ENCODE results near the gene KBTBD12. TPM values are rescaled to one million over a fixed set of nuclear protein-coding genes. Genes with fewer than 3 reads are reported as not detected.

Gene KBTBD12
- total RNA-seq, 1 donor from 2014 or later = not detected

DNA sequence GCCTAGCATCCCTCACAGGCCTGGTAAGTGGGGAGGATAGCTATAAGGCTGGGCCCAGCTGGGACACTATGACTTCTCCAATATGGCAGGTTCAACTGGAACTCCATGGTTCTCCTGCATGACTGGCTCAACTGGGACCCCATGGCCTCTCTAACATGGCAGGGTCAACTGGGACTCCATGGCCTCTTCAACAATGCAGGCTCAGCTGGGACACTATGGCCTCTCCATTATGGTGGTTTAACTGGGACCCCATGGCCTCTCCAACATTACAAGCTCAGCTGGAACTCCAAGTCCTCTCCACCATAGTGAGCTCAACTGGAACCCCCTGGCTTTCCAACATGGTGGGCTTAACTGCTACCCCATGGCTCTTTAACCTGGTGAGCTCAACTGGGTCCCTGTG, 79.0 kb downstream of the KBTBD12 start:
- H3K4me1 Mint-ChIP-seq (ENCODE audit: low read depth) = no peaks in the 10 kb centered on the region
- no peak for DNase-seq (ENCODE audit: low spot score)
- no peak overlapping the region for H3K27ac Mint-ChIP-seq (ENCODE audit: unreplicated experiment)
- H3K27me3 Mint-ChIP-seq (ENCODE audit: low read depth) = no peaks in the 10 kb centered on the region
- H3K9me3 Mint-ChIP-seq (ENCODE audit: low read depth) = peaks cover 3% of the 10 kb centered on the region
- H3K4me3 Mint-ChIP-seq (ENCODE audit: unreplicated experiment) = no peak overlapping the region
- no peak for TF ChIP-seq CTCF (IDR thresholded peaks at IDR 0.05)
- H3K36me3 Mint-ChIP-seq (ENCODE audit: low read depth) = no peaks in the 10 kb centered on the region

DNA sequence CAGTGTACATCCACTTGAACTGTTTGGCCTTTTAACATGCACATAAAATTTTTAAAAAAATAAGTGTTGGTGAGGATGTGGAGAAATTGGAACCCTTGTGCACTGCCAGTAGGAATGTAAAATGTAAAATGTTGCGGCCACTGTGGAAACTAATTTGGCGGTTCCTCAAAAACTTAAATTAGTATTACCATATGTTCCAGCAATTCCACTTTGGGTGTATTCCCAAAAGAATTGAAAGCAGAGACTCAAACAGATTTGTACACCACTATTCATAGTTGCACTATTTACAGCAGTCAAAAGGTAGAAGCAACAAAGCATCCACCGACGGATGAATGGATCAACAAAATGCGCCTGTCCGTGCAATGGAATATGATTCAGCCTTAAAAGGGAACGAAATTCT, 82.0 kb downstream of the KBTBD12 start:
- no peak for TF ChIP-seq CTCF (IDR thresholded peaks at IDR 0.05)
- H3K36me3 Mint-ChIP-seq (ENCODE audit: low read depth) = peaks cover 2% of the 10 kb centered on the region
- no peaks in the 10 kb centered on the region for H3K4me1 Mint-ChIP-seq (ENCODE audit: low read depth)
- no peak overlapping the region for H3K4me3 Mint-ChIP-seq (ENCODE audit: unreplicated experiment)
- peaks cover 14% of the 10 kb centered on the region for H3K27me3 Mint-ChIP-seq (ENCODE audit: low read depth)
- H3K9me3 Mint-ChIP-seq (ENCODE audit: low read depth) = peaks cover 12% of the 10 kb centered on the region
- DNase-seq (ENCODE audit: low spot score) = no peak
- no peak overlapping the region for H3K27ac Mint-ChIP-seq (ENCODE audit: unreplicated experiment)

GRCh38 chr3:127997961-127998360, 82.9 kb downstream of the KBTBD12 start:
- Mint-ChIP-seq H3K27ac (ENCODE audit: unreplicated experiment) (no peak overlapping the region), H3K9me3 (ENCODE audit: low read depth) (peaks cover 12% of the 10 kb centered on the region), H3K27me3 (ENCODE audit: low read depth) (peaks cover 20% of the 10 kb centered on the region), H3K4me3 (ENCODE audit: unreplicated experiment) (no peak overlapping the region), H3K4me1 (ENCODE audit: low read depth) (no peaks in the 10 kb centered on the region), H3K36me3 (ENCODE audit: low read depth) (peaks cover 2% of the 10 kb centered on the region)
- DNase-seq (ENCODE audit: low spot score) = no peak
- no peak for TF ChIP-seq CTCF (IDR thresholded peaks at IDR 0.05)

GRCh38 chr3:127998596-127998995, 83.6 kb downstream of the KBTBD12 start:
- Mint-ChIP-seq H3K4me1 (ENCODE audit: low read depth) (no peaks in the 10 kb centered on the region), H3K36me3 (ENCODE audit: low read depth) (peaks cover 2% of the 10 kb centered on the region), H3K27ac (ENCODE audit: unreplicated experiment) (no peak overlapping the region), H3K9me3 (ENCODE audit: low read depth) (peaks cover 12% of the 10 kb centered on the region), H3K4me3 (ENCODE audit: unreplicated experiment) (no peak overlapping the region), H3K27me3 (ENCODE audit: low read depth) (peaks cover 23% of the 10 kb centered on the region)
- no peak for DNase-seq (ENCODE audit: low spot score)
- no peak for TF ChIP-seq CTCF (IDR thresholded peaks at IDR 0.05)

- H3K36me3 Mint-ChIP-seq (ENCODE audit: low read depth) = peaks cover 2% of the 10 kb centered on the region
- no peak for DNase-seq (ENCODE audit: low spot score)
- no peak overlapping the region for H3K27ac Mint-ChIP-seq (ENCODE audit: unreplicated experiment)
- TF ChIP-seq CTCF (IDR thresholded peaks at IDR 0.05) = no peak
- no peaks in the 10 kb centered on the region for H3K4me1 Mint-ChIP-seq (ENCODE audit: low read depth)
- H3K27me3 Mint-ChIP-seq (ENCODE audit: low read depth) = peaks cover 24% of the 10 kb centered on the region
- peaks cover 9% of the 10 kb centered on the region for H3K9me3 Mint-ChIP-seq (ENCODE audit: low read depth)
- no peak overlapping the region for H3K4me3 Mint-ChIP-seq (ENCODE audit: unreplicated experiment)
Measured at GRCh38 chr3:127999509-128000106, 84.6 kb downstream of the KBTBD12 start.

Measured in chondrocyte (in vitro differentiated cells).